LHCN-M2 (cell line): ENCODE measurements around the gene RAI14. TPM values are rescaled to one million over a fixed set of nuclear protein-coding genes. Genes with fewer than 3 reads are reported as not detected.

Source experiments
- DNase-seq: peaks from one replicate; pipeline ENCODE4 v3.0.0-alpha.2; 2012; ENCODE audit warnings: low read depth
- total RNA-seq: library from RNA; depleted of rRNA; stranded (reverse); fragments of >200 nt; gene quantifications from 2 replicates; pipeline ENCODE4 v1.2.3, GENCODE V29; 2014

RAI14 gene
- total RNA-seq, 1 experiment from 2014 or later = 72.7 TPM

DNA sequence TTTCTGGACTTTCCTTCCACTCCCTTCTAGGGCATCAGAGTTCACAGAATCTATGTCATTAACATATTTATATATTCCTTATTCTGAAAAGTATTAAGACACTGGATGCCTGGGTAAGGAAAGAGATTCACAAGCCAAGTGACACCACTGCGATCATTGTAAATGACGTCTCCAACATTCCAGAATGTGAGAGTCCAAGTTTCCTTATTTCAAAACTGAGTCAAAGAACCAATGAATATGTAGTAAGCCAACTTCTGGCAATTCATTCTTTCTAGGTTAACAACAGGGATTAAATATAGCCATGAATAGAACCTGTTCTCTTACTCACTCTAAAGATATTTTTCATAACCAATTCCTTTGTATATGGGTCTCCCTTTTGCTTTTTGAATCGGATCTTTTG is 18.1 kb downstream of the RAI14 start:
- peak; percentile 88 for DNase-seq

DNA sequence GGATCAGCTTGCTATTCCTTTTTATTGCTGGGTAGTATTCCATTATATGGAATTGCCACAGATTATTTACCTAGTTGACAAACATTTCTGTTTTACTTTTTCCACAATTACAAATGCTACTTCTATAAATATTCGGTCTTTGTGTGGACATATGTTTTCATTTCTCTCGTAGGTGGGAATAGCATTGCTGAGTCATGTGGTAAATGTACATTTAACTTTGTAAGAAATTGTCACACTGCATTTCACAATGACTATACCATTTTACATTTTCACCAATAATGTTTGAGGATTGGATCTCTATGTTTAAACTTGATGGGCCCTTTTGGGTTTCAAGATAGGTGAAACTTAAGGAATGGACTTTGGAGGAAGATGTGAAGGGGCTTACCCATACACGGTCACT is 19.7 kb downstream of the RAI14 start:
- DNase-seq = no peak

DNA sequence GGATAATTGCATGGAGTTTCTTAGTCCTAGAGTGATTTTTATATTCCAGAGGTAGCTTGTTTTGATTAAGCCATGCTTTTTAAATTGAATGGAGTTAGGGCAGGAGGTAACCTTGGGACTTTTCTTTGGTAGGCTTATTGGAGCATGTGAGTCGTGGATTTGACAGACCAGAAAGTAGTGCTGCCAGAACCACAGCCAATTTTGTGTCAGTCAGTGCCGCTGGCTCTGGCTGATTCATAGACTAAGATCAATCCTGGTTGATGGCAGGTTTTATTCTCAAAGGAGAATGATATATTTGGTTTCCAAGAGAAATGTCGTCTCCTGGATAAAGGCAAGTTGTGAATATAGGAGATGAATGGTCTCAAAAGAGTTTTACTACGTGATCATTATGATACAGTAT is 20.3 kb downstream of the RAI14 start:
- no peak for DNase-seq

DNA sequence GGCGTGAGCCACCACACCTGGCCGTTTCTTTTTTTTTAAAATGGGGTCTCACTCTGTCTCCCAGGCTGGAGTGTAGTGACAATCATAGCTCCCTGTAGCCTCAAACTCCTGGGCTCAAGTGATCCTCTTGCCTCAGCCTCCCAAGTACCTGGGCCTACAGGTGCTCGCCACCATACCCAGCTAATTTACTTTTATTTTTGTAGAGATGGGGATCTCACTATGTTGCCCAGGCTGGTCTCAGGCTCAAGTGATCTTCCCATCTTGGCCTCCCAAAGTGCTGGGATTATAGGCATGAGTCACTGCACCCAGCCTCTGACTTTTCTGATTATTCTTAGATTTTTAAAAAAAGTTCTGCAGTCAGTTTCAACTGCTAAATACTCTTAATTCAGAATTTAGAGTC is 21.3 kb downstream of the RAI14 start:
- no peak for DNase-seq

DNA sequence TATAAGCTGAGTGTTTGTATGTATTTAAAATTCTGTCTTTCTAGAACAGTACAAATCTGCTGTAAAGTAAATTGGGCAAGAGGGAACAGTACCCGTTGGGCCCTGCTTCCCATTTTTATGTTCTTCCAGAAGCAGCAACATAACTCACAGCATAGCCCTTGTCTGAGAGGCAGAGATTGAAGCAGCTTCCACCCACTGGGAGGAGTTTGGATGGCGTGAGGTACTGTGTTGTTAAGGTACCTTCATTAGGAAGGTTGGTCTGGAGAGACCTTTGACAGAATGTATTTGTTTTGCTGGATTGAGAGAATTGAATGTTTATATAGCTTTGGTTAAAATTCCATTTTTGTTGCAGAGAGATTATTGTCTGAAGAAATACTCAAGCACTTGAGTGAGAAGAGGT is 24.8 kb downstream of the RAI14 start:
- no peak for DNase-seq

DNA sequence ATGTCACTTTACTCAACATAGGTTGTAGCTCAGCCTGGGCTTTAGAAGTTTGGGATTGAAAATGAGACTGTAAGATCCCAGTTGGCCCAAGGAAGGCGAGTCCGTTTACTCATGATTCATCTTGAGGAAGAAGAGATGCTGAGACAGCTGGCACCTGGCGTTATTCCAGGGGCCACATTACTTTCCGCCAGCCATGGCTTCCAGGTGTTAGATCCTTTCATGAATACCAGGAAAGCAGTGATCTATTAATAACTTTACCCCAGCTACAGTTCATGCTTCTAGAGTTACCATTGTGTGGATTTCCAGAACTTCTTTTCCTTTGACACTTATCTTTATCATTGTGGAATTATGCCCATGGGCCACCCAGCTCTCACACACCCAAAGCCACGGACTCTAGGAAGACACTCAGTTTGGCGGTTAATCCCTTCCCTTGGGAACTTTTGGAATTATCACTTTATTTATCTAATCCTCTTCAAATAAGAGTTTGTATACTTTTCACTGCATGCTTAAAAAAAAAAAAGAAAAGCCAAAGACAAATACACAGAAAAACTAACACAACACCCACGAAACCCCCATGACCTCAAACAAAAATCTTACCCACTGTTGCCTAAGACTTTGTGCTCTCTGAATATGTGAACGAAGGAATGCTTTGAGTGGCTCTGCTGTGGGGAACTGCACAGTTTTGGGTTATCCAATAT is 26.9 kb downstream of the RAI14 start:
- peak; percentile 91 for DNase-seq

DNA sequence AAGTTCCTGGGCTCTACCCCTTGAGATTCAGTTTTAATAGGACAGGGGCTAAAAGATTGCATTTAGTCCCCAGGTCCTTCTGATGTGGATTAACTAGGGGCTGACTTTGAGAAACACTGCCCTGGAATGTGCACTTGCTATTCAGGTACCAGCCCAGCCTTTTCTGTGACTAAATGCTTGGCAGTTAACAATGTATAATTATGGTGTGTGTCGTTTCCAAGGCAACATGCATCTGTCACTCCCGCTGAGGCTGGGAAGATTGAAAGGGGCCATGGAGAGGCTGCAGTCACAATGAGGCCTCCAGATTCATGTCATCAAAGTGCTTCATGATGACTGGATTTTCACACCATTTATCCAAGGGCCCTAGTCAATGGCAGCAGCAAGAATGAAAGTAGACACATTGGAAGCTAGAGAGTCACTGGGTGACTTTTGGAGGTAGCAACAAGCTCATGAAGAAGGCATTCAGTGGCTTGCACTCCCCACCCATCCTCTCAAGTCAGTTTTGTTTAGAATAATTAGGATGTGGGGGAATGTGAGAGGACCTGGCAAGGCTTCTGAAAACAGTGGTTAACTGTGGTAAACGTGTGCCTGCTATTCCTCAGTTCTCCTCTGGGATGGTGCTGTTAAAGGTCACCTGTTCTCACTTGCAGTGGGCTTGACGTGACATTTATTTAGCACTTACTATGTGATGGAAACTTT is 28.3 kb downstream of the RAI14 start:
- peak; percentile 55 for DNase-seq

DNA sequence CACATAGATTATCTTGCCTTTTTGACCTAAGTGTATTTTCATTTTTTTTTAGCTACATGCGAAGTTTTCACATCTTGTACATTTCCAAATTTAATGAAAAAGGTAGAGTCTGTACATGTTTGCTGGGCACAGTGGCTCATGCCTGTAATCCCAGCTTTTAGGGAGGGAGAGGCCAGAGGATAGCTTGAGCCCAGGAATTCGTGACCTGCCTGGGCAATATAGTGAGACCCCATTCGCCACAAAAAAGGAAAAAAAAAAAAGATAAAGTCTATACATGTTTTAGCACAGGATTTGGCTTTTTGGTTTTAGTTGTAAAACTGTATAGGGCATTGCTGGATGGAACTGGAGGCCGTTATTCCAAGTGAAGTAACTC is 28.8 kb downstream of the RAI14 start:
- no peak for DNase-seq

DNA sequence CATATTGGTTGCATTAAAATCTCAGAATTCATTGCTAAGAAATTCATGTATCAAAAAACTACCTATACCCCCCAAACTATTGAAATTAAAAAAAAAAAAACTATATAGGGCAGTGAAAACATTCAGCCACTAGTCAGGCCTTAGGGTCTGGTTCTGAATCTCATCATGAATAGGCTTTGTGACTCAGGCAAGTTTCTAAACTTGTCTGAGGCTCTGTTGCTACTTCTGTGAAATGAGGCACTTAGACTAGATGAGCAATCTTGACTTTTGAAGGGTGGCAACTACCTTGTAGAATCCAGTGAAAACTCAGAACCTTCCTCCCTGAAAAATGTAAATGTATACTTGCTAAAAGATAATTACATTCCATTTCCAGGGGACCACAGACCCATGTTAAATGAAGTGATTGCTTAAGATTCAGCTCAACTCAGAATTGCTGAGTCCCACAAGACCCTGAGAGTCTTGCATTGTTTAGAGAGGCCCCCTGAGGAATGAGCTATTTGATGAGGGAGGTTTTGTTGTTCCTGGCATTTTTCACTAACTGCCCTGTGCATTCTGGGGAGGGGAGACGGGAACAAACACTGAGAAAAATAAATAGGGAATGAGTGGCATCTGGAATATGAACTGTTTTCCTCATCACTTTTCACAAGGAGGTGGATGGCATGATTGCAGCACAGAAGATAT is 29.5 kb downstream of the RAI14 start:
- peak; percentile 64 for DNase-seq

DNA sequence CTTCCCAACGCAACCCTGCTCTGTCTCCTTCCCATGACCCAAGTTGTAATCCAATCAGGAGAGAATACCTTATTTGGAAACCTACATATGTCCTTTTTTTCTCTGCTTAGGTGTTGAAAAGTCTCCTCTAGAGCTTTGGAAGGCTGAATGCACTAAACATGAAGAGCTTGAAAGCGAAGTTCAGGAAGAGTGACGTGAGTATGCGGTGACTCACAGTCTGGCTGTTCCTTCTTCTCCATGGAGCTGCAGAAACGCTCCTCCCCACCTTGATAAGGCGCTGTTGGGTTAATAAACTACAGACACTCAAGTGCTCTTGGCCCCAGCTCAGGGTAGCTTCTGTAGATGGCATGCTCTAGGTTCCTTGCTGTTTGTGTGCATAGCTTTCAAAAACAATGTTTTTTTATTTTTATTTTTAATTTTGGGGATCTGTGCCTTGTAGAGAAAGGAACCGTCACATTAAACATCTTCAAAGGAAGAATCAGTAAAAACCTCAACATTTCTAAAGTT is 30.7 kb downstream of the RAI14 start:
- peak; percentile 88 for DNase-seq

DNA sequence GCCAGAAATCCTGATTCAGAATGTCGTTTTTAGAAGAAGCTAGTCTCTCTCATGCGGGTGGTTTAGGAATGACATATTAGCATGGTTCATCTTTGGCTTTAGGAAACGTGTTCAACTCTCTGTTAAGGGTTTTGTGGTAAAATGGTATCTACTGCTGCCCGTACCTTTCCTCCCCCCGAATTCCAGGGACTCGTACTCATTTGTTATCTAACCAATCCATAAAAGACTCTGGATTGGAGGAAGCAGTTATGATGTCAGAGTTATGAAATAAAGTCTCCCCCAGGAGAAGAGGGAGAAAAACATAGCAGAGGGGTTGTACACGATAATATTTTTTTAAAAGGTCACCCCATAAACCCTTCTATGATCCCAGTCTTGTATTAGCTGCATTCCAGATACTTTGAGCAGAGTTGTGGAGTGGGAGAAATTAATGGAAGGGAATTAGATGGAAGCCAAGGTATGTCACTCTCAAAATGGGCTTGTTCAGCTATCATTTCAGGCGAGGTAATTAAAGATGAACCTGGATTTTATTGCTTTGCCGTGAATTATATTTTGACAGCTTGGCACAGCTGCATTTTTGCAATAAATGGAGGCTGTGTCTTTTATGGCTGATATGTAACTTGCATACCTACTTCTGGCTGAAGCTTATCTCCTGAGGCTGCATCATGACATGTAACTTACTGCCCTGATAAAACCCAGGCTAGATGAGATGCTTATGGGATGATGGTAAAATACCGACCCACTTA is 31.3 kb downstream of the RAI14 start:
- peak; percentile 52 for DNase-seq

DNA sequence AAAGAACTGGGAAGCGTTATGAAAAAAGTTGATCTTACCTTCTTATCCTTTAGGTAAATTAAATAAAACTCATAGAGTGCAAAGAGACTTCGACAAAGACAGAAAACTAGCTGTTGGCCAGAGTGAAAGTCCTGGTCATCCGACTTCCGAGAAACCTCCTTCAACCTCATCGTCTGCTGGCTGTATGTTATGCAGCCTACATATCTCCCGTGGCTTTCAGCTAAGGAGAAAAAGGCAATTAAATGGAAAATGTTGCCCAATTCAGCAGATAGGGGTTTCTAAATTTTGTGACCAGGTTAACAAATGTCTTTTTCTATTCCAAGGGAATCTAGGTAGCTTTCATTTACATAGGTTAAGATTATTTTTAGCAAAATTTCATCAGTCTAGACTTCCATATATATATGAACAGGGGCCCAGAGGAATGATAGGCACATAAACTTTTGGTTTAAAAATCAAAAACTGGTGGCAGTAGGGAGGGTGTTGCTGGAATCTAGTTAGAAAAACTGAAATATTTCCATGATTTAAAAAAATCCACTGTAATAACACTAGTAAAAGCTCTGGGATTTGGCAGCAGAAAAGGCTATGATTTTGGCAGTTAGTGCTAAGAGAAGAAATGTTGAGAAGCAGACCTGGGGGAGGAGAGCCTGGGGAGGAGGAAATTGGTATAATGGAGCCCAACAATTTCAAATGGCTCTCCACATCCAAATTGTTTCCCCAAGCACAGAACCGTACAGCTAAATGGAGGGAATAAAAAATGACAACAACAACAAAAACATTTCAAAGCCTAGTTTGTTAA is 32.1 kb downstream of the RAI14 start:
- DNase-seq = no peak

DNA sequence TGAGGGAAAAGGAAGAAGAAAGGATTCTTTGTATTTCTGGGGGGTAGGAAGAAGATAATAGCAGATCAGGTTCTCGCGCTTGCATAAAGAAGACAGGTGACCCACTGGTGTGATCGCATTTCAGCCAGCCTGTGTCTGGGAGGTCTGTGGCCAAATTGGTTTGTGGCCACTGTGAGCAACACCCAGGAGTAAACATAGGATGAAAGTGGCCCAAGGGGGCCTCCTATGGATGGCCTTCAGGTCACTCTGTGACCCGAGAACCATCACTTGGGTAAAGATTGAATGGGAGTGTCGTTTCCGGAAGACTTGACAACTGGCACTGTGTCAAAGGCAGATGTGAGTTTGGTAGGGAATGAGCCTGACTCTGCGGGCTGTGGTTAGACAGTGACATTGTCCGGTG is 34.2 kb downstream of the RAI14 start:
- no peak for DNase-seq

DNA sequence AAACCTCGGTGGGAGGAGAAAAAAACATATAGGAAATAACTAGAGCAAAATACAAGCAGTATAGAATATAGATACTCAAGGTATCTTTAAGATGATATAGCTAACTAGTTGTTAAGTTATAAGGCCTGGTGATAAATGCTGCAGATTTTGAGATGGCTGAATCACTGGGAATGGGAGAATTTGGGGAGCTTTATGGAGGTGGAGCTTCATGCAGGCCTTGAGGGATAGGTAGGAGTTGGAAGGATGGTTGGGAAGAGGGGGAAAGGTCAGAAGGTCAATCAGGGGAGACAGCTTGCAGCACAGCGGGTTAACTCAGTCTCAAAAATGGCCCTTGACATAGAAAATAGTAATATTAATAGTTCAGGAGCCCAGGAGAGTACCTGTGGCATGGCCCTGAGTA is 34.8 kb downstream of the RAI14 start:
- DNase-seq = no peak

DNA sequence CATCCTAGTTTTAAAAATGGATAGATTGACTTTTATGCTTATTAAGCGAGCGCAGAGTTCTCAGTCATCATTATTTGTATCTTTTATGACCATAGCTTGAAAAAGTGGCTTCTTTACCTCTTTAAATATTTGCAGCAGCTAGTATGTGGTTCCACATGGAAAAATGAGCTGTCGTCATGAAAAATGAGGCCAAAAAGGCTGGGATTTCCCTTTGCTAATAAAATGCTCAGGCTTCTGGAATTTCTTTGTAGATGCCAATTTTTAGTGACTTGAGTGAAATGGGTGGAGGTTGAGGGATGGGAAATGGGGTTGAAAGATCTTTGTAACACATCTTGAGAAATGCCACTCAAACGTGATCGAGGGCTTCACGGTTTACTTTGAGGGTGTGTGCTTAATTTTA is 35.2 kb downstream of the RAI14 start:
- DNase-seq = no peak

DNA sequence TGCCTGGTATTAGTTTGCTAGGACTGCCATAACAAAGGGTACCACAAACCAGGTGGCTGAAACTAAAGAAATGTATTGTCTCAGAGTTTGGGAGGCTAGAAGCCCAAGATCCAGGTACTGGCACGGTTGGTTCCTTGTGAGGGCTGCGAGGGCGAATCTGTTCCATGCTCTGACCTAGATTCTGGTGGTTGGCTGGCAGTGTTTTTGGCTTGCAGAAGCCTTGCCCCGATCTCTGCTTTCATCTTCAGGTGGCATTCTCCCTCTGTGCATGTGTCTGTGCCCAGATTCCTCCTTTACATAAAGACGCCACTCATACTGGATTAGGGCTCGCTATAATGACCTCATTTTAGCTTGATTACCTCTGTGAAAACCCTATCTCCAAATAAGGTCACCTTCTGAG is 36.7 kb downstream of the RAI14 start:
- DNase-seq = no peak

DNA sequence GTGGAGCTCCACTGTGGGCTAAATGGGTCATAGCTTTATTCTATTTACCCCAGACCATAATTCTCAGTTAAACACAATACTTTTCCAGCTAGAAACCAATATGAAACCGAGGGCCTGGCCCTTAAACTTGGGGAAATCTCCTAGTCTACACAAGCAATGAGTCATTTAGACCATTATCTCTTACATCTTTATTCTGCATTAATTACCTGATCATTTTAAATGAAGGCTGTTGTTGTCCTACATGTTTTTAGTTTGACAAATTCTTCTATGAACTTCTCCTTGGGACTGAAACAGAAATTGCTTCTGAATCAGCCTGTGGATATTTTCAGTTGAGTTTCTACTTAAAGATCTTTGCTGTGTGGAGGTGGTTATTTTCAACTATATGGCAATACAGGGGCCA is 37.9 kb downstream of the RAI14 start:
- DNase-seq = no peak

DNA sequence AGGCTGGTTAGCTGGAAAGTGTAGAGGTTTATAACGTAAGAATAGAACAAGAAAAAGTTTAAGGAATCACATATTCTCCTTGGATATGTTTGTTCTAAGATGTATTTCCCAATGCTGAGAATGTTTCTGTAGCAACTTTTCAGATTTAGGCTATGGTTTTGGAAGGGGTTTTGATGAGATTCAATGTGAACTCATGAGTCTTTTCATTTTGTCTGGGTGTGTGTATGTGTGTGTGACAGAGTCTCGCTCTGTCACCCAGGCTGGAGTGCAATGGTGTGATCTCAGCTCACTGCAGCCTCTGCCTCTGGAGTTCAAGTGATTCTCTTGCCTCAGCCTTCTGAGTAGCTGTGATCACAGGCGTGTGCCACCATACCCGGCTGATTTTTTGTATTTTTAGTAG is 38.6 kb downstream of the RAI14 start:
- no peak for DNase-seq

DNA sequence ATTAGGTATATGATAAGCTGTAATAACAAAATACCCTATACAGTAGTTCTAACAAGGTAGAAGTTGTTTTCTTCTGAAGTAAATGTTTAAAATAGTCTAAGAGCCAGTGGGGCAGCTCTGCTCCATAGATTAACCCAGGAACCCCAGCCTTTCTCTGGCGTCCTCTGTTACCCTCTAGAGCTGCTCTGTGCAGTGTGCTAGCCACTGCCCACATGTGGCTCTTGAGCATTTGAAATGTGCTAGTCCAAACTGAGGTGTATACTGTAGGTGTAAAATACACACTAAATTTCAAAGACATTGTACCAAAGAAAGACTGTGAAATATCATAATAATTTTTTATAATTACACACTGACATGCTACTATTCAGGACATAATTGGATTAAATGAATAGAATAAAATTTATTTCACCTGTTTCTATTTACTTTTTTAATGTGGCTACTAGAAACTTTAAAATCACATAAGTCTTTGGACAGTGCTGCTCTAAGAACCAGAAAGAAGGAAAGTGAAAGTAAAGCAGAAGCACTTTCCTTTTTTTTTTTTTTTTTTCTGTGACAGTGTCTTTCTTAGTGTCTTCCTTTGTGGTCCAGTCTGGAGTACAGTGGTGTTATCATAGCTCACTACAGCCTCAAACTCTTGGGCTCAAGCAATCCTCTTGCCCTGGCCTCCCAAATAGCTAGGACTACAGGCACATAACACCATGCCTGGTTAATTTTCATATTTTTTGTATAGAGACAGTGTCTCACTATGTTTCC is 39.3 kb downstream of the RAI14 start:
- DNase-seq = peak; percentile 28

DNA sequence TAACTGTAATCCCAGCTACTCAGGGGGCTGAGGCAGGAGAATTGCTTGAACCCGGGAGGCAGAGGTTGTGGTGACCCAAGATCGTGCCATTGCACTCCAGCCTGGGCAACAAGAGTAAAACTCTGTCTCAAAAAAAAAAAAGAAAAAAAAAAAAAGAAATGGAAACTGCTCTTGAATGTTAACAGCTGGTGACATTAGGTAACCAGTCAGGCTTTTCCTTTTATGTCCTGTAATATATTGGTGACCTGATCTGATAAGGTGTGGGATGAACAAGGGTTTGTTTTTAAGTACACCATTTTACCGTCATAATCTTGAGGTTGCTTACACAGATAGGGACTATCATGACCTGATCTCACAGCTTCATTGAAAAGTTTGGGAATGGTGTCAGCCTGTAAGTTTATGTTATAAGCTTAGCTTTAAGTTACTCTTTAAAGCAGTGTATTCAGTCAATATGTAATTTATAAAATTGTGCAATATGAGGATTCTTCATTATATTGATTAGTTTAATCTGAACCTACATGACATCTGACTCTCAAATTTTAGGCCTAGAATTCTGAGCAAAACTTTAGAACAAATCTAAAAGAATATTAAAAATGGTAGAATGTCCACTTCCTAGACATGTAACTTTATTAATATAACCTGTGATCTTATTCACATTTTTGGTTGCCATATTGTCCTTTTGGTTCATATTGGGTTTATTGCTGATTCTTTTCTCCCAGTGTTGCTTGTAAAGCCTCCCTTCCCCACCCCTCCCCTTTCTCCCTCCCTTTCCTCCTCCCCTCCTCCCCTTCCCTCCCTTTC is 41.4 kb downstream of the RAI14 start:
- no peak for DNase-seq
